Fibroblast of lung (primary cell): Measurements from ENCODE around the gene DOCK3. TPM values are rescaled to one million over a fixed set of nuclear protein-coding genes. Genes with fewer than 3 reads are reported as not detected.

ENCODE experiments used
- DNase-seq, 2 donors: peaks; one replicate each; pipeline versions ENCODE4 v3.0.0 to v3.0.0-alpha.2; 2010; ENCODE audit warnings: low read depth in 2 of 2
- H2AFZ ChIP-seq: 2 replicates; pipeline ENCODE4 v1.5.1; 2012; ENCODE audit warnings: low read length, control low read depth, inconsistent platforms
- H3K27ac ChIP-seq: 2 replicates; pipeline ENCODE4 v1.5.1; 2011; ENCODE audit warnings: low read length, control low read depth; ENCODE audit not compliant: insufficient read depth
- H3K27me3 ChIP-seq: 2 replicates; pipeline ENCODE4 v1.5.1; 2011; ENCODE audit warnings: mild to moderate bottlenecking, low read length; ENCODE audit not compliant: control insufficient read depth, insufficient read depth
- H3K36me3 ChIP-seq: 2 replicates; pipeline ENCODE4 v1.5.1; 2011; ENCODE audit warnings: low read length; ENCODE audit not compliant: control insufficient read depth, insufficient read depth
- H3K4me1 ChIP-seq: 2 replicates; pipeline ENCODE4 v1.5.1; 2011; ENCODE audit warnings: low read length; ENCODE audit not compliant: control insufficient read depth, insufficient read depth; ENCODE audit errors: extremely low read depth
- H3K4me2 ChIP-seq: 2 replicates; pipeline ENCODE4 v1.5.1; 2011; ENCODE audit warnings: low read length, control low read depth; ENCODE audit not compliant: insufficient read depth; ENCODE audit errors: extremely low read depth
- H3K4me3 ChIP-seq, 4 experiments: fragments of 200-600 bp in 1 of 4; sonication (generic) in 1 of 4; replicated peaks in 1 of 4; 2 replicates each; pipeline ENCODE4 v1.5.1; 2011 to 2016; ENCODE audit warnings: low read length in 4 of 4, low read depth in 3 of 4, mild to moderate bottlenecking in 3 of 4, control low read depth in 2 of 4, inconsistent platforms in 1 of 4, mixed read lengths in 1 of 4; ENCODE audit not compliant: insufficient read depth in 1 of 4; ENCODE audit errors: control extremely low read depth in 1 of 4
- H3K79me2 ChIP-seq: 2 replicates; pipeline ENCODE4 v1.5.1; 2012; ENCODE audit warnings: mild to moderate bottlenecking, low read length, inconsistent platforms; ENCODE audit not compliant: control insufficient read depth, insufficient read depth
- H3K9ac ChIP-seq: 2 replicates; pipeline ENCODE4 v1.5.1; 2011; ENCODE audit warnings: mild to moderate bottlenecking, low read length, control low read depth; ENCODE audit not compliant: insufficient read depth
- H3K9me3 ChIP-seq: 2 replicates; pipeline ENCODE4 v1.5.1; 2012; ENCODE audit warnings: low read depth, low read length; ENCODE audit not compliant: control insufficient read depth, insufficient read depth
- H4K20me1 ChIP-seq: 2 replicates; pipeline ENCODE4 v1.5.1; 2011; ENCODE audit warnings: low read length; ENCODE audit not compliant: control insufficient read depth, insufficient read depth; ENCODE audit errors: extremely low read depth
- CTCF ChIP-seq, 2 donors: IDR thresholded peaks in 1 of 2; conservative IDR thresholded peaks in 1 of 2; 1 replicate in 1 of 2; 2 replicates in 1 of 2; pipeline ENCODE4 v1.5.1; 2011 to 2012; ENCODE audit warnings: low read length in 2 of 2, control low read depth in 1 of 2, inconsistent platforms in 1 of 2, low read depth in 1 of 2, mild to moderate bottlenecking in 1 of 2
- EZH2 ChIP-seq: IDR thresholded peaks from 2 replicates; pipeline ENCODE4 v1.5.1; 2012; ENCODE audit warnings: low read length, control low read depth, mild to moderate bottlenecking; ENCODE audit errors: missing control alignments
- polyA plus RNA-seq, 2 donors: library from polyadenylated mRNA; depleted of rRNA in 1 of 2; stranded (reverse) in 1 of 2; unstranded in 1 of 2; fragments of >200 nt; gene quantifications; 2 replicates each; pipeline ENCODE4 v1.2.1, GENCODE V29; 2011 to 2012; ENCODE audit warnings: missing spikeins in 1 of 2
- total RNA-seq: library from RNA; depleted of rRNA; stranded (reverse); fragments of >200 nt; gene quantifications from 2 replicates; pipeline ENCODE4 v1.2.1, GENCODE V29; 2014

Gene DOCK3
- total and polyA plus RNA-seq, 2 donors (not counting 1 experiment from before 2014, with no cell fraction given), result 0.07 to 0.17 TPM

- no peak overlapping the region for H3K27ac ChIP-seq
- no peak overlapping the region for H3K4me3 ChIP-seq
- H3K79me2 ChIP-seq, result no peaks in the 10 kb centered on the region
- H4K20me1 ChIP-seq, result no peaks in the 10 kb centered on the region
- H3K9me3 ChIP-seq, result no peaks in the 10 kb centered on the region
- no peak for TF ChIP-seq EZH2
- no peaks in the 10 kb centered on the region for H3K27me3 ChIP-seq
- no peak overlapping the region for H3K4me2 ChIP-seq
- H3K9ac ChIP-seq, result no peak overlapping the region
- no peaks in the 10 kb centered on the region for H3K36me3 ChIP-seq
- no peak overlapping the region for H2AFZ ChIP-seq
- DNase-seq, result no peak
- no peaks in the 10 kb centered on the region for H3K4me1 ChIP-seq
These were observed 272.7 kb downstream of the DOCK3 start for GRCh38 chr3:50947419-50947818.

- H3K4me3 ChIP-seq, result peak overlapping the region in 3 of 4 experiments; percentile 35 to 45 (median 35)
- H3K4me2 ChIP-seq, result peak overlapping the region; percentile 15
These were observed 275.9 kb downstream of the DOCK3 start for GRCh38 chr3:50950591-50950990.

GRCh38 chr3:50953825-50954414, 279.2 kb downstream of the DOCK3 start:
- no peaks in the 10 kb centered on the region for H3K79me2 ChIP-seq

More at GRCh38 chr3:50950591-50950990, 275.9 kb downstream of the DOCK3 start:
- no peaks in the 10 kb centered on the region for H3K27me3 ChIP-seq
- no peak for DNase-seq
- H3K9ac ChIP-seq, result no peak overlapping the region
- peak overlapping the region; percentile 64 for H2AFZ ChIP-seq
- no peaks in the 10 kb centered on the region for H3K4me1 ChIP-seq
- H3K36me3 ChIP-seq, result no peaks in the 10 kb centered on the region
- no peaks in the 10 kb centered on the region for H4K20me1 ChIP-seq
- H3K9me3 ChIP-seq, result no peaks in the 10 kb centered on the region
- no peak overlapping the region for H3K27ac ChIP-seq
- H3K79me2 ChIP-seq, result no peaks in the 10 kb centered on the region
- TF ChIP-seq CTCF (conservative IDR thresholded peaks at IDR 0.05 in 1 of 2, IDR thresholded peaks at IDR 0.05 in 1 of 2; ENCODE audit: low read depth in 1 of 2, low read length in 2 of 2) (no peak), EZH2 (no peak)

More at GRCh38 chr3:50953825-50954414, 279.2 kb downstream of the DOCK3 start:
- Histone ChIP-seq H3K4me1 (no peaks in the 10 kb centered on the region), H3K27ac (no peak overlapping the region), H3K36me3 (no peaks in the 10 kb centered on the region), H3K4me3 (no peak overlapping the region), H2AFZ (no peak overlapping the region), H3K9me3 (no peaks in the 10 kb centered on the region), H3K9ac (no peak overlapping the region), H4K20me1 (no peaks in the 10 kb centered on the region), H3K4me2 (no peak overlapping the region), H3K27me3 (no peaks in the 10 kb centered on the region)
- no peak for DNase-seq
- no peak for TF ChIP-seq EZH2
- no peak for TF ChIP-seq CTCF (conservative IDR thresholded peaks at IDR 0.05 in 1 of 2, IDR thresholded peaks at IDR 0.05 in 1 of 2; ENCODE audit: low read depth in 1 of 2, low read length in 2 of 2)
